Subcutaneous abdominal adipose tissue (tissue), 5 donors: Measurements from ENCODE around the gene PRDM16.

Experiments
- H3K27ac ChIP-seq: one replicate; pipeline ENCODE4 v1.7.0; 2013; ENCODE audit warnings: low read depth, mild to moderate bottlenecking, inconsistent platforms, low read length, moderate library complexity
- H3K27me3 ChIP-seq, 5 donors: one replicate each; pipeline ENCODE4 v1.7.0; 2013; ENCODE audit warnings: low read length in 5 of 5, inconsistent platforms in 1 of 5; ENCODE audit not compliant: control insufficient read depth in 5 of 5, insufficient read depth in 4 of 5
- H3K36me3 ChIP-seq, 5 donors: one replicate each; pipeline ENCODE4 v1.7.0; 2013; ENCODE audit warnings: low read length in 5 of 5; ENCODE audit not compliant: control insufficient read depth in 5 of 5, insufficient read depth in 5 of 5
- H3K4me1 ChIP-seq, 5 donors: one replicate each; pipeline ENCODE4 v1.7.0; 2013; ENCODE audit warnings: low read length in 5 of 5, mild to moderate bottlenecking in 3 of 5, moderate library complexity in 1 of 5; ENCODE audit not compliant: control insufficient read depth in 5 of 5, insufficient read depth in 5 of 5
- H3K4me3 ChIP-seq, 5 donors: one replicate each; pipeline ENCODE4 v1.7.0; 2013; ENCODE audit warnings: low read length in 5 of 5, low read depth in 1 of 5
- H3K9ac ChIP-seq, 5 donors: one replicate each; pipeline ENCODE4 v1.7.0; 2013; ENCODE audit warnings: low read length in 5 of 5, mild to moderate bottlenecking in 4 of 5, moderate library complexity in 3 of 5
- H3K9me3 ChIP-seq, 5 donors: one replicate each; pipeline ENCODE4 v1.7.0; 2013; ENCODE audit warnings: low read length in 5 of 5; ENCODE audit not compliant: control insufficient read depth in 5 of 5
- donor health status: healthy.
- donor health status: healthy.
- donor health status: healthy.
- donor health status: healthy.
- donor health status: healthy.

PRDM16 gene

DNA sequence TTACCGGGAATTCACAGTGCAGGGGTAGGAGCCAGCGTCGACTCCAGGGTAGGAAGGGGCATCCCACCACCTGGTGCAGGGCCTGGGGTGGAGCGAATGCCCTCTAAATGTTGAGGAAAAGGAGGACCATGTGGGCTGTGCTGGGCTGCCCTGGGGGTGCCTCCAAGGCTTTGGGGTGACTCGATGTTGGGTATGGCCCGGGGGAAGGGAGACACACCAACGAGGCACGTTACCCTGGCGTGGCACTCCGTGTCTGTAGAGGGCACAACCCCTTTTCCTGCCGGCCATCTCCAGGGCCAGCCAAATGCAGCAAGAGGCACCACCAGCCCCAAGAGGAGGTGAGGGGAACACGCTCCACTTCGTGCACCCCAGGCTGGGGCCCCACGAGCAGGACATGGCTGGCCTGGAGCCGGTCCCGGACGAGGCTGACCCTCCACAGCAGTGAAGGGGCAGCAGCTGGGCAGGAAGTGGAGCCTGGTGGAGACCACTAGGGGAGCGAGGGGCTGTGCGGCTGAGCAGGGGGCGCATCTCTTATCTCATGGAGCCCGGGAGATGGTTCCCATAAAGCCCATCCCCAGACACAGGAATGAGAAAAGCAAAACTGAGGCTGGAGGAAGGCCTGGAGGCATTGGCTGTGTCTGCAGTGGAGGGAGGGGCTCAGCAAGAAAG, 36.5 kb upstream of the PRDM16 start:
- Histone ChIP-seq H3K27me3 (peaks cover 0 to 11% (median 8%) of the 10 kb centered on the region in 5 donors), H3K4me3 (no peak overlapping the region), H3K9me3 (no peaks in the 10 kb centered on the region), H3K27ac (peak overlapping the region; percentile 72), H3K36me3 (no peaks in the 10 kb centered on the region), H3K4me1 (peaks cover 0 to 71% (median 64%) of the 10 kb centered on the region in 5 donors), H3K9ac (peak overlapping the region in 2 of 5 donors; percentile 35 to 59)

DNA sequence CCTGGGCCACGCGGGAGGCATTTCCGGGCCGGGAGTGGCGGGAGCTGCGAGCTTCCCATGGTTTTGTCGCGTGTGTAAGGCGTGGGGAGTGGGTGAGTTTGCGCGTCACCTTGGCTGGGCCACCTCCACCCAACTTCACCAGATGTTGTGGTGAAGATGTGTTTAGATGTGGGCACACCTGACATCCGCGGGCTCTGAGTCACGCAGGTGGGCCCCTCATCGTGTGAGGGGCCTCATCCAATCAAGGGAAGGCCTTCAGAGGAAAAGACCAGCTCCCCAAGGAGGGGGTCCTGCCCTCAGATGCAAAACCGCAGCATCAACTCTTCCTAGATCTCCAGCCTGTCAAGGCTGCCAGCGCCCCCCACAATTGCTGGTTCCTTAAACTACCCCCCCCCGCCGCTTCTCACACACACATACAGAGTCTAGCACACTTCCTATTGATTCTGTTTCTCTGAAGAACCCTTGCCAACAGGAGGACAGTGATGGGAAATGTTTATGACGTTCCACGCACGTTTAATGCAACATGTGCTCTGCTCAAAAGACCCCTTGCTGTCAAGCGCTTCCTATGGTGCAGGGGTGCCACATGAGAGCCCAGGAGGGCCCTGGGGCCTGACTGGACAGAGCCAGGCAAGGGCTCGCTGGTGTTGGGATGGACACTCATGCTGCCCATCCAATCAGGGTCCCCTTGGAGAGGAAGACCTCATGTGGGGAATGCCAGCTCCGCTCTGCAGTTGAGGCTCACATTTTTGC, 35.8 kb upstream of the PRDM16 start:
- Histone ChIP-seq H3K4me1 (peaks cover 0 to 79% (median 71%) of the 10 kb centered on the region in 5 donors), H3K9me3 (no peaks in the 10 kb centered on the region), H3K27me3 (peaks cover 0 to 11% (median 8%) of the 10 kb centered on the region in 5 donors), H3K4me3 (no peak overlapping the region), H3K9ac (no peak overlapping the region), H3K27ac (peak overlapping the region; percentile 72), H3K36me3 (no peaks in the 10 kb centered on the region)

DNA sequence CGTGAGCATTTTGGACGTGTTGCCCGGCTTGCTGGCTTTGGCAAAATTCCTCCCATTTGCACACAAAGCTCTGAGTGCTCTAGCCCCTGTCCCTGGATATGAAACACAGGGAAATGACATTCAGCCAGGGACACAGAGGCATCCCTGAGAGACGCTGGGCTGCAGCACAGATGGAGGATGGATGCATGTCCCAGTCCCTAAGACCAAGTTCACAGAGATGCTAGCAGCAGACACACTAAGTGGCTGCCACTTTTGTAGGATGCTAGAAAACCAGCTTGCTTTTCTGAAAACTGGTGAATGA, 35.3 kb upstream of the PRDM16 start:
- Histone ChIP-seq H3K9ac (no peak overlapping the region), H3K4me3 (no peak overlapping the region), H3K27me3 (peaks cover 0 to 11% (median 8%) of the 10 kb centered on the region in 5 donors), H3K4me1 (peaks cover 0 to 84% (median 76%) of the 10 kb centered on the region in 5 donors), H3K9me3 (no peaks in the 10 kb centered on the region), H3K36me3 (no peaks in the 10 kb centered on the region), H3K27ac (no peak overlapping the region)

DNA sequence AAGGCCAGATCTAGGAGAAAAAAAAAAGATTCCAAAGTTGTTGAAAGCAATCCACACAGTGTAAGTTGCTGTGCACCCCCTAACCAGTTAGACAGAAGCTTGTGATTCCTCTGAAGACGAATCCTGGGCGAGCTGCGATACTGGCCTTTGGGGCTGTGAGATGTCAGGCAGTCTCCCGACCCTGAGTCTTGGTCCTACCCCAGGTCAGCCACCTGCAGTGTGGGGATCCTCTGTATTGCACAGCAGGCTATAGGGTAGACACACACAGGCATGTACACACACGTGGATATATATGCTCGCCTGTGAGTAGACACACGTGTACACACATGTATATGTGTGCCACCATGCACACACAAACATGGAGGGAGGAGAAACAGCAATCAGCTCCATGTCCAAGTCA, 34.8 kb upstream of the PRDM16 start:
- Histone ChIP-seq H3K4me3 (no peak overlapping the region), H3K9ac (no peak overlapping the region), H3K27me3 (peaks cover 0 to 11% (median 8%) of the 10 kb centered on the region in 5 donors), H3K4me1 (peaks cover 0 to 88% (median 79%) of the 10 kb centered on the region in 5 donors), H3K9me3 (no peaks in the 10 kb centered on the region), H3K27ac (no peak overlapping the region), H3K36me3 (no peaks in the 10 kb centered on the region)

DNA sequence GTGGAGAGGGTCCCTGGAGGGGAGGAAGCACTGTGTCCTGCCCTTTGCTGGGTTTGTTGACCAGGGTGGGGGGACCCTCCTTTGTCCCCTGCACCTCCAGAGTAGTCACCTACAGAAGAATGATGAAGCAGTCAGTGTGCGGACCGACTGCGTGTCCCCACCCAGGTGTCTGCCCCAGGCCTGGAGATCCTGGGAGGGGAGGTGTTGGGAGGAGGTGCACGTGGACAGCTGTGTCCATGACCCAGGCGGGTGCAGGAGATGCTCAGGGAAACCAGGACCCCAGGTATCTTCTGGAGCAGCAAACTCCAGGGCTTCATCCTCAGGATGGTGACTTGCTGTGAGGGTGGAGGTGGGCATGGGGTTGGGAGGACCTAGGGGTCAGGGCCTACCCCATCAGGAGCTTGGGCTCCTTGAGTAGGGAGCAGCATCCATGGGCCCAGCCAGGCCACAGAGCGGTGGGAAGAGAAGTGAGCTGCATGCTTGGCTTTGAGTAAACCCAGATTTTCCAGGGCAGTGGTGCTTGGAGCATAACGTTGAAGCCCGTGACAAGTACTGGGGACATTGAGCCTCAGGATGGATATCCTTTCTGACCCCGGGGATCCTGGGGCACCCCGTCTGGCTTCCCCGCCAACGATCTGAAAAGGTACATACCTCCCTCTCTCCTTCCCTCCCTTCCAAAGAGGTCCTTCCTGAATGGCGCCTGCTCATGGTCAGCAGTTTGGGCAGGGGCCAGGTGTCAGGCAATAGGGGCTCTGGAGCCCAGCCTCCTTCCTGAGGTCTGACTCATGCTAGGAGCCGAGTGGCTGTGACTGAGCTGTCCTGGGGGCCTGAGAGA, 34.1 kb upstream of the PRDM16 start:
- Histone ChIP-seq H3K27me3 (peaks cover 0 to 6% (median 3%) of the 10 kb centered on the region in 5 donors), H3K9ac (no peak overlapping the region)

DNA sequence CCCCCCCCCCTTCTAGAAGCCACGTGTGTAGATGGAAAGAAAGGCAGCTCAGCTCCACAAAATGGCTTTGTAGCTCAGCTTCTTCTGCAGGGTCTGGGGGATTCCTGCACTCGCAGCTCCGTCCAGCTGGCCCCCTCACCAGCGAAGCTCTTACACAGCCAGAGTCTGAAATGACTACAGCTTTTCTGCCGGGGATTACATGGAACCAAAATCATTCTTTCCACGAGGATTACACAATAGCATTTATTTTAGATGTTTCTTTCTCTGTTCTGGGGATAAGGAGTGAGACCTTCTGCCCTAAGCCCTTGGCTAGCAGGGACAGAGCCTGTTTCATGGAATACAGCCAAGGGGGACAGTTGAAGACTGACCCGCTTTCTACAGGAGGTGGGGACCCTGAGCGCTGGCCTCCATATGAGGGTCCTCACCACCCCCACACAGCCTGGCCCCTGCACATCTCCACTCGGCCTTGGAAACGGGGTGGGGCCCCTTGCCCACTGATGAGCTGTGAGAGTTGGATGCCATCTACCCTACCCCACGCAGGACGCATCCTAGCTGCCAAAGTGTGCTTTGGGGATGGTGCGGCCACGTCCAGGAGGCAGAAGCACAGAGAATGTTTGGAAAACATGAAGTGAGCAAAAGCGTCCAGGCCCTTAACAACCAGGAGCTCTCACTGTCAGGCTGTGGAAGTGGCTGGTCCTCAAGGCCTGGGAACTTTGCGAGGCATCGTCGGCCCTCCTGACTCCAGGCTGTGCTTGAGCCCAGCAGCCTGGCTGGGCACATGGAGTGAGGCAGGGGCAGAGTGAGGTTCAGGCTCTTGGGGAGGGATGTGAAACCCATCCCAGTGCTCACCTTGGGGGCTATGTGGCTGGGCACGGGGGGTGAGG, 33.2 kb upstream of the PRDM16 start:
- peak overlapping the region in 1 of 5 donors; percentile 41 for H3K9ac ChIP-seq
- H3K4me3 ChIP-seq = no peak overlapping the region
- no peaks in the 10 kb centered on the region for H3K36me3 ChIP-seq
- H3K27me3 ChIP-seq = peaks cover 0 to 6% (median 0%) of the 10 kb centered on the region in 5 donors
- H3K9me3 ChIP-seq = no peaks in the 10 kb centered on the region
- peaks cover 0 to 83% (median 77%) of the 10 kb centered on the region in 5 donors for H3K4me1 ChIP-seq
- peak overlapping the region; percentile 50 for H3K27ac ChIP-seq

More for the DNA sequence above, 34.1 kb upstream of the PRDM16 start:
- Histone ChIP-seq H3K36me3 (no peaks in the 10 kb centered on the region), H3K4me3 (no peak overlapping the region), H3K27ac (peak overlapping the region; percentile 50), H3K9me3 (no peaks in the 10 kb centered on the region), H3K4me1 (peaks cover 0 to 88% (median 79%) of the 10 kb centered on the region in 5 donors)

DNA sequence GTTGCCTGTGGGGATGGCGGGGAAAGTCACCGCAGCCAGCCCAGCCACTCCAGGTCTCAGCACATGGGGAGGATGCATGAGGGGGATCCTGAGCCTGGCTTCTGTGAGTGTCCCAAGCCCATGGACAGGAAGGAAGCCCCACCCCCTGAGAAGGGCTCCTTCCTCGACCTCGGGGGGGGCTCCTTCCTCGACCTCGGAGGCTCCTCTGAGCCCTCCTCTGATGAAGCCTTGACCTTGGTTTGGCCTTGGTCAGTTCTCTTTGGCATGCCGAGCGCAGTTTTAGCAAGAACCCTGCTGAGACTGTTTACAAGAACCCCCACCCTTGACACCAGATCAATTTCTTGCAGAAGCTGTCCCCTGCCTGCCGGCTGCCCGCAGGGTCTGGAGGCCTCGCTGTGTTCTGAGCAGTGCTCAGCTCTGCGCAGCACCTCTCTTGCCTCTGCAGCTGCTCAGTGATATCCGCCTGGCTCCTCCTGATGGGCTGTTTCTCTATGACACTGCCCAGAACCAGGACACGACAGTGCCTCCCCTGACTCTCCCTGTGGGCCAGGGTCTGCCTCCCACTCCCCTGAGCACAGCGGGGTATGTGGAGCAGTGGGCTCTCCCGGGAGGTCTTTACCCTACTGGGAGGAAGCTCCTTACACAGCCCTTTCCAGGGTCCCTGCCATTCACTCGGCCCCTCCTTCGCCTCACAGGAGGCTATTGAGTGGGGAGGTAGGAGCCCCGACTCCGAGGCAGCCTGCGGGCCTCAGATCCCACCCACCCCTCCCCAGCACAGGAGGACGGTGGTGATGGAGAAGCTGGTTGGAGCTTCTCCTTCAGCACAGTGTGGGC, 32.3 kb upstream of the PRDM16 start:
- peak overlapping the region in 1 of 5 donors; percentile 41 for H3K9ac ChIP-seq
- no peak overlapping the region for H3K4me3 ChIP-seq
- peaks cover 0 to 6% (median 0%) of the 10 kb centered on the region in 5 donors for H3K27me3 ChIP-seq
- no peaks in the 10 kb centered on the region for H3K9me3 ChIP-seq
- H3K4me1 ChIP-seq = peaks cover 0 to 74% (median 68%) of the 10 kb centered on the region in 5 donors
- H3K27ac ChIP-seq = peak overlapping the region; percentile 50
- H3K36me3 ChIP-seq = no peaks in the 10 kb centered on the region

DNA sequence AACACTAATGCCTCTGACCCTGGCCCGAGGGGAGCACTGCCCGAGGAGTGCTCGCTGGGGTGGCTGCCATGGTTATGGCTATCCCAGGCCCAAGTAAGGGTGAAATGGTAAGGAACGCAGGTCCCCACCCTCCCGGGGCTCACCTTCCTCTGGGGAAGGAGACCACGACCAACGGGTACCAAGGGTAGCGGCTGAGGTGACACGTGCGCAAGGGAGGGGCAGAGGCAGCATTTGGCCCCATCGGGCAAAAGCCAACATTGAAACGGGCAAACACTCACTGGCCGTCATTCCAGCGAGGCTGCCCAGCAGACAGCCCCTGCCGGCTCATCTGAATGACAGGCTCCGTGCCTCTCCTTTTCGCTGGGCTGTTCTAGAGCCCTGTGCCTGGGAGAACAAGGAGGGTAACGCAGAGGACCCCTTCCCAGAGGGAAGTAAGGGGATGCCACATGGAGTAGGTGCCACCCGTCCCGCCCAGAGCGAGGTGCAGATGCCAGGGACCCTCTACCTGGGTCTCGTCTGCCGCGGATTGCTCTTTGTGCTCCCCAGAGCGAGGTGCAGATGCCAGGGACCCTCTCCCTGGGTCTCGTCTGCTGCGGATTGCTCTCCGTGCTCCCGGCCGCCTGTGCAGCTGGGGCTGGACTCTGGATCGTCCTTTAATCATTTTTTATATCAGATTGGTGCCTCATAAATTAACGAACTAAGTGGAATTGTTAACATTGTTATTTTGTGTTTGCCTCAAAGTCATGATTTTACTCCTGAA, 31.5 kb upstream of the PRDM16 start:
- H3K9me3 ChIP-seq = no peaks in the 10 kb centered on the region
- H3K27me3 ChIP-seq = peaks cover 0 to 6% (median 0%) of the 10 kb centered on the region in 5 donors
- H3K36me3 ChIP-seq = no peaks in the 10 kb centered on the region
- peaks cover 0 to 66% (median 60%) of the 10 kb centered on the region in 5 donors for H3K4me1 ChIP-seq
- H3K9ac ChIP-seq = no peak overlapping the region
- H3K27ac ChIP-seq = peak overlapping the region; percentile 10
- peak overlapping the region in 2 of 5 donors; percentile 26 to 48 for H3K4me3 ChIP-seq
